Adipose tissue (tissue), 3 donors: ENCODE results near the gene ACADM. TPM values are rescaled to one million over a fixed set of nuclear protein-coding genes. Genes with fewer than 3 reads are reported as not detected.
"Not testable (repeated sequence)": the region's sequence is repeated elsewhere in the genome, so short reads cannot be mapped to it uniquely, and the experiment has no call there.

Experiments used
- H3K27ac ChIP-seq: one replicate; pipeline ENCODE4 v1.5.1; 2013; ENCODE audit warnings: low read depth, low read length
- WGBS, 3 donors: extraction: QIAGEN DNeasy Blood & Tissue Kit; methylation state at CpG; one replicate each; pipeline ENCODE4 v1.1.7; 2013; 5-methylcytosine and 5-hydroxymethylcytosine counted together
- polyA plus RNA-seq, 3 donors: library from polyadenylated mRNA; stranded (reverse); fragments of 200-250 nt; gene quantifications; one replicate each; pipeline ENCODE4 v1.2.3, GENCODE V29; 2013
- donor health status: healthy with polysubstance abuse.
- donor health status: Bipolar disorder and iron deficiency.
- donor health status: healthy.

The ACADM gene
- polyA plus RNA-seq, 3 donors: 24.5 to 64.9 (median 40.7) TPM

- no peak overlapping the region for H3K27ac ChIP-seq
- 85 to 91% (median 89%) methylated on average over 4 of the region's 4 CpGs for WGBS, 3 donors
Observed at GRCh38 chr1:75731881-75732280, 7.4 kb downstream of the ACADM start.

GRCh38 chr1:75732703-75733102 is 8.2 kb downstream of the ACADM start:
- H3K27ac ChIP-seq: no peak overlapping the region
- WGBS, 3 donors: 40 to 94% (median 60%) methylated on average over 1 of the region's 1 CpG

- no peak overlapping the region for H3K27ac ChIP-seq
- WGBS, 3 donors: 92 to 99% (median 97%) methylated on average over 5 of the region's 5 CpGs
Observed at GRCh38 chr1:75733661-75734060, 9.2 kb downstream of the ACADM start.

GRCh38 chr1:75736016-75736415 is 11.5 kb downstream of the ACADM start:
- 48 to 79% (median 69%) methylated on average over 1 of the region's 1 CpG for WGBS, 3 donors
- H3K27ac ChIP-seq: no peak overlapping the region

GRCh38 chr1:75742047-75742625 is 17.6 kb downstream of the ACADM start:
- H3K27ac ChIP-seq: no peak overlapping the region
- 83 to 94% (median 85%) methylated on average over 6 of the region's 6 CpGs for WGBS, 3 donors

- 47 to 95% (median 73%) methylated on average over 4 of the region's 4 CpGs for WGBS, 3 donors
- H3K27ac ChIP-seq: no peak overlapping the region
Observed at GRCh38 chr1:75745276-75745675, 20.8 kb downstream of the ACADM start.

- H3K27ac ChIP-seq: not testable (repeated sequence)
Observed at GRCh38 chr1:75757210-75757609, 32.7 kb downstream of the ACADM start.

GRCh38 chr1:75758543-75758942 is 34.0 kb downstream of the ACADM start:
- WGBS, 3 donors: 85 to 100% (median 98%) methylated on average over 4 of the region's 4 CpGs
- not testable (repeated sequence) for H3K27ac ChIP-seq

GRCh38 chr1:75764057-75764655 is 39.6 kb downstream of the ACADM start:
- no peak overlapping the region for H3K27ac ChIP-seq
- 80 to 86% (median 82%) methylated on average over 1 of the region's 1 CpG for WGBS, 3 donors

- no peak overlapping the region for H3K27ac ChIP-seq
- WGBS, 3 donors: 84 to 94% (median 88%) methylated on average over 1 of the region's 1 CpG
Observed at GRCh38 chr1:75765697-75766355, 41.3 kb downstream of the ACADM start.

GRCh38 chr1:75768016-75768415 is 43.5 kb downstream of the ACADM start:
- no peak overlapping the region for H3K27ac ChIP-seq
- WGBS, 3 donors: 82 to 95% (median 87%) methylated on average over 1 of the region's 1 CpG

- H3K27ac ChIP-seq: no peak overlapping the region
- WGBS, 3 donors: 51 to 71% (median 53%) methylated on average over 1 of the region's 1 CpG
Observed at GRCh38 chr1:75770761-75771160, 46.3 kb downstream of the ACADM start.

GRCh38 chr1:75771978-75772377 is 47.5 kb downstream of the ACADM start:
- WGBS, 3 donors: 70 to 78% (median 76%) methylated on average over 3 of the region's 3 CpGs

GRCh38 chr1:75777812-75778211 is 53.3 kb downstream of the ACADM start:
- not testable (repeated sequence) for H3K27ac ChIP-seq
- 80 to 96% (median 85%) methylated on average over 4 of the region's 4 CpGs for WGBS, 3 donors

More at GRCh38 chr1:75771978-75772377, 47.5 kb downstream of the ACADM start:
- H3K27ac ChIP-seq: no peak overlapping the region

GRCh38 chr1:75778694-75779093 is 54.2 kb downstream of the ACADM start:
- 85 to 92% (median 92%) methylated on average over 5 of the region's 5 CpGs for WGBS, 3 donors
- not testable (repeated sequence) for H3K27ac ChIP-seq

- H3K27ac ChIP-seq: not testable (repeated sequence)
- WGBS, 3 donors: 70 to 73% (median 70%) methylated on average over 4 of the region's 4 CpGs
Observed at GRCh38 chr1:75780183-75780582, 55.7 kb downstream of the ACADM start.

GRCh38 chr1:75783920-75784319 is 59.4 kb downstream of the ACADM start:
- not testable (repeated sequence) for H3K27ac ChIP-seq
- WGBS, 3 donors: 78 to 98% (median 96%) methylated on average over 4 of the region's 4 CpGs

- no peak overlapping the region for H3K27ac ChIP-seq
- WGBS, 3 donors: 11 to 12% (median 12%) methylated on average over 9 of the region's 9 CpGs
Observed at GRCh38 chr1:75785320-75785982, 60.9 kb downstream of the ACADM start.
